IMR-90 (cell line): Measurements from ENCODE around the gene F10. TPM values are rescaled to one million over a fixed set of nuclear protein-coding genes. Genes with fewer than 3 reads are reported as not detected.

Experiments
- ATAC-seq: fragments of 200-7000 bp; cut with Tn5 transposase; 2 replicates; pipeline ENCODE4 v1.9.1; 2020; ENCODE audit warnings: low read depth, mild to moderate bottlenecking, moderate library complexity
- BruUV-seq: library from RNA; stranded (reverse); fragments of 400-500 nt; replicated peaks from 2 replicates; lab custom pipeline; 2021; lab: Mats Ljungman, UMichigan
- CTCF ChIA-PET: fragments of 300-600 bp; formaldehyde crosslinking; extraction: SDS; loops from one replicate; lab custom pipeline; 2021; ENCODE audit warnings: antibody characterized with exemption; lab: Yijun Ruan, JAX
- POLR2A ChIA-PET: fragments of 300-600 bp; sonication (Branson Sonifier 250); formaldehyde crosslinking; loops from one replicate; lab custom pipeline; 2022; ENCODE audit warnings: antibody characterized with exemption; ENCODE audit not compliant: unreplicated experiment; lab: Charles Lee
- DNase-seq: peaks from one replicate; pipeline ENCODE4 v3.0.0; 2013
- H2AFZ ChIP-seq: replicated peaks from 2 replicates; pipeline ENCODE3; 2013; ENCODE audit warnings: low read length, mild to moderate bottlenecking; ENCODE audit not compliant: poor library complexity
- H2AK5ac ChIP-seq: 2 replicates; pipeline ENCODE4 v1.6.1; 2013; ENCODE audit warnings: low read depth, low read length, inconsistent platforms
- H2AK9ac ChIP-seq: replicated peaks from 2 replicates; pipeline ENCODE3; 2013; ENCODE audit warnings: mild to moderate bottlenecking, low read depth, low read length, moderate library complexity; ENCODE audit not compliant: poor library complexity
- H2BK120ac ChIP-seq: 2 replicates; pipeline ENCODE4 v1.6.1; 2013; ENCODE audit warnings: low read depth, low read length, inconsistent platforms
- H2BK15ac ChIP-seq: 3 replicates; pipeline ENCODE4 v1.6.1; 2013; ENCODE audit warnings: low read depth, low read length, inconsistent platforms
- H2BK20ac ChIP-seq: 2 replicates; pipeline ENCODE4 v1.6.1; 2013; ENCODE audit warnings: low read depth, mild to moderate bottlenecking, inconsistent platforms, low read length, moderate library complexity
- H2BK5ac ChIP-seq: 2 replicates; pipeline ENCODE4 v1.6.1; 2013; ENCODE audit warnings: mild to moderate bottlenecking, low read depth, low read length, inconsistent platforms; ENCODE audit not compliant: poor library complexity, severe bottlenecking
- H3K14ac ChIP-seq: replicated peaks from 2 replicates; pipeline ENCODE4 v1.6.1; 2013; ENCODE audit warnings: low read depth, low read length, inconsistent platforms
- H3K18ac ChIP-seq: 2 replicates; pipeline ENCODE4 v1.6.1; 2013; ENCODE audit warnings: low read depth, low read length, control low read depth
- H3K23ac ChIP-seq: 2 replicates; pipeline ENCODE4 v1.6.1; 2013; ENCODE audit warnings: low read depth, low read length, inconsistent platforms
- H3K27ac ChIP-seq: 2 replicates; pipeline ENCODE4 v1.5.1; 2013; ENCODE audit warnings: mild to moderate bottlenecking, control low read depth, low read length; ENCODE audit not compliant: insufficient read depth
- H3K27me3 ChIP-seq: 2 replicates; pipeline ENCODE4 v1.6.1; 2013; ENCODE audit warnings: low read length; ENCODE audit not compliant: control insufficient read depth, insufficient read depth
- H3K36me3 ChIP-seq: 2 replicates; pipeline ENCODE4 v1.6.1; 2013; ENCODE audit warnings: low read length, mixed read lengths; ENCODE audit not compliant: control insufficient read depth, insufficient read depth
- H3K4ac ChIP-seq: 2 replicates; pipeline ENCODE4 v1.6.1; 2013; ENCODE audit warnings: low read depth, low read length, inconsistent platforms
- H3K4me1 ChIP-seq: 2 replicates; pipeline ENCODE4 v1.6.1; 2013; ENCODE audit warnings: low read length, mixed read lengths; ENCODE audit not compliant: control insufficient read depth, insufficient read depth
- H3K4me2 ChIP-seq: 2 replicates; pipeline ENCODE4 v1.6.1; 2013; ENCODE audit warnings: low read depth, mild to moderate bottlenecking, control low read depth, low read length, moderate library complexity
- H3K4me3 ChIP-seq: 2 replicates; pipeline ENCODE4 v1.5.1; 2013; ENCODE audit warnings: low read depth, mild to moderate bottlenecking, control low read depth, low read length, moderate library complexity; ENCODE audit not compliant: insufficient read depth
- H3K56ac ChIP-seq: 2 replicates; pipeline ENCODE4 v1.6.1; 2013; ENCODE audit warnings: low read length, inconsistent platforms; ENCODE audit not compliant: insufficient read depth; ENCODE audit errors: extremely low read depth
- H3K79me1 ChIP-seq, 2 experiments: 2 replicates each; pipeline ENCODE4 v1.6.1; 2013; ENCODE audit warnings: low read length in 2 of 2, inconsistent platforms in 1 of 2, low read depth in 1 of 2
- H3K9ac ChIP-seq: 2 replicates; pipeline ENCODE4 v1.6.1; 2013; ENCODE audit warnings: low read depth, low read length, control low read depth
- H3K9me1 ChIP-seq: 2 replicates; pipeline ENCODE4 v1.6.1; 2013; ENCODE audit warnings: low read length, inconsistent platforms; ENCODE audit not compliant: insufficient read depth
- H3K9me3 ChIP-seq: 2 replicates; pipeline ENCODE4 v1.6.1; 2013; ENCODE audit warnings: low read length; ENCODE audit not compliant: control insufficient read depth, insufficient read depth
- H4K20me1 ChIP-seq: 2 replicates; pipeline ENCODE4 v1.6.1; 2013; ENCODE audit warnings: low read length, inconsistent platforms; ENCODE audit not compliant: insufficient read depth
- H4K5ac ChIP-seq: 2 replicates; pipeline ENCODE4 v1.6.1; 2013; ENCODE audit warnings: mild to moderate bottlenecking, low read depth, low read length, control low read depth
- H4K8ac ChIP-seq, 2 experiments: 2 replicates each; pipeline ENCODE4 v1.6.1; 2013; ENCODE audit warnings: low read depth in 2 of 2, low read length in 2 of 2, control low read depth in 1 of 2, inconsistent platforms in 1 of 2
- H4K91ac ChIP-seq: 2 replicates; pipeline ENCODE4 v1.6.1; 2013; ENCODE audit warnings: low read depth, low read length, inconsistent platforms; ENCODE audit not compliant: insufficient read depth
- BHLHE40 ChIP-seq: fragments of 150-350 bp; IDR thresholded peaks from 2 replicates; pipeline ENCODE4 v1.6.1; 2016; ENCODE audit warnings: mild to moderate bottlenecking, low read depth, low read length
- CEBPB ChIP-seq: IDR thresholded peaks from 2 replicates; pipeline ENCODE4 v1.6.1; 2012; ENCODE audit warnings: low read depth, low read length, improper control_type of control experiment
- CTCF ChIP-seq: conservative IDR thresholded peaks from 2 replicates; pipeline ENCODE4 v1.5.1; 2012; ENCODE audit warnings: mild to moderate bottlenecking, low read depth, low read length, improper control_type of control experiment
- MXI1 ChIP-seq: IDR thresholded peaks from 2 replicates; pipeline ENCODE4 v1.6.1; 2012; ENCODE audit warnings: low read depth, mild to moderate bottlenecking, low read length, moderate library complexity, borderline replicate concordance
- NFE2L2 ChIP-seq: fragments of 150-350 bp; IDR thresholded peaks from 2 replicates; pipeline ENCODE4 v1.6.1; 2016; ENCODE audit warnings: low read depth, mild to moderate bottlenecking, low read length
- POLR2A ChIP-seq: IDR thresholded peaks from 2 replicates; pipeline ENCODE4 v1.6.1; 2012; ENCODE audit warnings: mild to moderate bottlenecking, low read depth, low read length
- RCOR1 ChIP-seq: IDR thresholded peaks from 2 replicates; pipeline ENCODE4 v1.6.1; 2012; ENCODE audit warnings: mild to moderate bottlenecking, low read length, improper control_type of control experiment; ENCODE audit not compliant: insufficient replicate concordance
- RFX5 ChIP-seq: IDR thresholded peaks from 2 replicates; pipeline ENCODE4 v1.8.0; 2012; ENCODE audit warnings: low read depth, mild to moderate bottlenecking, low read length, moderate library complexity
- USF2 ChIP-seq: fragments of 150-350 bp; IDR thresholded peaks from 2 replicates; pipeline ENCODE4 v1.6.1; 2017; ENCODE audit warnings: mild to moderate bottlenecking, antibody characterized with exemption, low read length, low read depth
- WGBS, 2 experiments: methylation state at CpG; one replicate each; pipeline versions ENCODE4 v1.1.5 to v1.1.7; 2013; ENCODE audit warnings: missing lambda C conversion rate in 2 of 2; ENCODE audit not compliant: insufficient read length in 1 of 2; ENCODE audit errors: extremely low coverage in 2 of 2; 5-methylcytosine and 5-hydroxymethylcytosine counted together
- dilution Hi-C: fragments of 300-500 bp; cut with HindIII; formaldehyde crosslinking; loops from one replicate; pipeline ENCODE4 v1.14.3; 2018; ENCODE audit warnings: low sequenced_read_pairs; ENCODE audit not compliant: unreplicated experiment
- in situ Hi-C: fragments of 300-500 bp; cut with MboI; formaldehyde crosslinking; loops from 3 replicates; pipeline ENCODE4 v1.14.3; 2019; ENCODE audit warnings: low sequenced_read_pairs, inconsistent platforms, mixed read lengths
- intact Hi-C: fragments of 100-400 bp; cut with micrococcal nuclease; formaldehyde crosslinking; loops from 2 replicates; pipeline ENCODE4 v1.10.0; 2022
- polyA plus RNA-seq, 3 experiments: library from polyadenylated mRNA; depleted of rRNA; stranded (reverse); fragments of >200 nt; gene quantifications; 2 replicates each; pipeline ENCODE4 v1.2.3, GENCODE V29; 2012; ENCODE audit warnings: low replicate concordance in 1 of 3
- total RNA-seq: library from RNA; depleted of rRNA; stranded (reverse); fragments of >200 nt; gene quantifications from 2 replicates; pipeline ENCODE4 v1.2.3, GENCODE V29; 2012

F10 gene
- total and polyA plus RNA-seq, 2 of the 4 experiments (the other 2 are of a cell fraction) = 9.1 to 19.5 TPM

GRCh38 chr13:113148940-113149503, 26.4 kb downstream of the F10 start:
- Histone ChIP-seq H4K8ac (no peak overlapping the region), H3K27ac (no peak overlapping the region), H2BK20ac (no peak overlapping the region), H2BK15ac (no peak overlapping the region), H3K9ac (no peak overlapping the region), H4K20me1 (no peaks in the 10 kb centered on the region), H2AK9ac (no peak overlapping the region), H3K4me2 (no peak overlapping the region), H3K4me1 (peaks cover 7% of the 10 kb centered on the region), H2AK5ac (no peak overlapping the region), H3K79me1 (no peaks in the 10 kb centered on the region), H2BK5ac (no peak overlapping the region), H3K18ac (no peak overlapping the region), H3K14ac (no peak overlapping the region), H3K23ac (no peak overlapping the region), H3K56ac (no peak overlapping the region), H2AFZ (no peak overlapping the region), H2BK120ac (no peak overlapping the region), H4K91ac (no peak overlapping the region), H3K4me3 (no peak overlapping the region), H3K36me3 (no peaks in the 10 kb centered on the region), H3K9me3 (no peaks in the 10 kb centered on the region), H4K5ac (no peak overlapping the region), H3K4ac (no peak overlapping the region), H3K9me1 (no peaks in the 10 kb centered on the region; the same call in 1 of the 2 replicates), H3K27me3 (0 out of 2 replicates have a peak, but pooled peaks cover 2% of the 10 kb centered on the region)
- no TSS peak for BruUV-seq
- no peak for TF ChIP-seq USF2
- TF ChIP-seq RCOR1 = no peak
- no peak for TF ChIP-seq CEBPB
- no peak for TF ChIP-seq POLR2A
- no peak for TF ChIP-seq MXI1
- TF ChIP-seq NFE2L2 = no peak
- TF ChIP-seq BHLHE40 = no peak
- no peak for TF ChIP-seq RFX5
- TF ChIP-seq CTCF = no peak
- DNase-seq = no peak
- in situ Hi-C loops = no loop called here
- intact Hi-C loops = no loop called here
- dilution Hi-C loops = no loop called here
- WGBS, 2 experiments = 94% methylated on average over 29 of the region's 38 CpGs; no CpG with 5 or more reads in 1 of the 2 experiments
- no peak for ATAC-seq
- ChIA-PET CTCF (no interaction called here), POLR2A (no interaction called here)
